HepG2 (cell line): Measurements from ENCODE around the gene PTPRE. TPM values are rescaled to one million over a fixed set of nuclear protein-coding genes. Genes with fewer than 3 reads are reported as not detected.

ENCODE experiments used
- ATAC-seq: fragments of 200-7000 bp; cut with Tn5 transposase; 3 replicates; pipeline ENCODE4 v1.9.1; 2020; ENCODE audit warnings: mild to moderate bottlenecking, moderate library complexity
- BruUV-seq: library from RNA; stranded (reverse); fragments of 400-500 nt; replicated peaks from 2 replicates; lab custom pipeline; 2021; lab: Mats Ljungman, UMichigan
- CTCF ChIA-PET: fragments of 300-600 bp; formaldehyde crosslinking; extraction: SDS; loops from one replicate; lab custom pipeline; 2021; ENCODE audit warnings: low total read pairs, inconsistent platforms, low intra/inter-chr PET ratio; lab: Yijun Ruan, JAX
- POLR2A ChIA-PET: fragments of 350-600 bp; sonication (Branson Sonifier 250); formaldehyde crosslinking; loops from one replicate; lab custom pipeline; 2020; ENCODE audit warnings: antibody characterized with exemption, inconsistent platforms; lab: Yijun Ruan, JAX
- DNase-seq: peaks from one replicate; pipeline ENCODE4 v3.0.0-alpha.2; 2015; ENCODE audit warnings: low spot score
- FAIRE-seq: peaks from 3 replicates; lab custom pipeline; 2011; peaks lifted over from hg19 to GRCh38; lab: Jason Lieb, UNC
- H2AFZ ChIP-seq: one replicate; pipeline ENCODE4 v1.6.1; 2011; ENCODE audit warnings: low read length, inconsistent platforms
- H3K27ac ChIP-seq: fragments of 300-600 bp; 3 replicates; pipeline ENCODE4 v1.8.0; 2011; ENCODE audit warnings: mixed run types, mild to moderate bottlenecking, mixed read lengths, low read length, inconsistent platforms; ENCODE audit not compliant: insufficient read depth; ENCODE audit errors: extremely low read length
- H3K27me3 ChIP-seq, 2 experiments: fragments of 200-600 bp in 1 of 2; 2 replicates in 1 of 2; 3 replicates in 1 of 2; pipeline versions ENCODE4 v1.6.0 to v1.8.0; 2011; ENCODE audit warnings: low read length in 2 of 2, mild to moderate bottlenecking in 2 of 2, moderate library complexity in 2 of 2, inconsistent platforms in 1 of 2; ENCODE audit not compliant: insufficient read depth in 2 of 2, control insufficient read depth in 1 of 2
- H3K36me3 ChIP-seq, 2 experiments: fragments of 200-600 bp in 1 of 2; replicated peaks in 1 of 2; 2 replicates in 1 of 2; 3 replicates in 1 of 2; pipeline versions ENCODE4 v1.5.1 to v1.8.0; 2011; ENCODE audit warnings: low read length in 2 of 2, inconsistent platforms in 1 of 2; ENCODE audit not compliant: insufficient read depth in 2 of 2, control insufficient read depth in 1 of 2
- H3K4me1 ChIP-seq: 2 replicates; pipeline ENCODE4 v1.5.1; 2012; ENCODE audit warnings: low read length, inconsistent platforms; ENCODE audit not compliant: insufficient read depth
- H3K4me2 ChIP-seq: 2 replicates; pipeline ENCODE4 v1.6.0; 2011; ENCODE audit warnings: low read depth, low read length, inconsistent platforms
- H3K4me3 ChIP-seq, 3 experiments: fragments of 200-600 bp in 1 of 3; sonication (generic), shearing (Covaris generic) in 1 of 3; replicated peaks in 1 of 3; 2 replicates each; pipeline ENCODE4 v1.5.1; 2011 to 2016; ENCODE audit warnings: low read length in 3 of 3, inconsistent platforms in 2 of 3, low read depth in 2 of 3, mild to moderate bottlenecking in 2 of 3, control low read depth in 1 of 3, mixed read lengths in 1 of 3; ENCODE audit not compliant: insufficient read depth in 1 of 3
- H3K79me2 ChIP-seq: one replicate; pipeline ENCODE4 v1.6.1; 2011; ENCODE audit warnings: low read length, inconsistent platforms; ENCODE audit not compliant: insufficient read depth
- H3K9ac ChIP-seq: 2 replicates; pipeline ENCODE4 v1.6.0; 2011; ENCODE audit warnings: mild to moderate bottlenecking, low read depth, low read length, inconsistent platforms; ENCODE audit not compliant: insufficient read depth
- H3K9me3 ChIP-seq: 2 replicates; pipeline ENCODE4 v1.5.1; 2012; ENCODE audit warnings: mild to moderate bottlenecking, low read length
- H4K20me1 ChIP-seq: 2 replicates; pipeline ENCODE4 v1.6.0; 2011; ENCODE audit warnings: inconsistent platforms, mild to moderate bottlenecking, low read length, moderate library complexity; ENCODE audit not compliant: insufficient read depth
- AKAP8 ChIP-seq: sonication (generic); formaldehyde crosslinking; IDR thresholded peaks from 2 replicates; pipeline ENCODE4 v1.5.1; 2020; ENCODE audit warnings: mild to moderate bottlenecking, missing genetic modification reagents
- ARID5B ChIP-seq: IDR thresholded peaks from 2 replicates; pipeline ENCODE4 v1.4.0; 2020; ENCODE audit warnings: mild to moderate bottlenecking, missing genetic modification reagents
- BRD4 ChIP-seq: sonication (generic); formaldehyde crosslinking; IDR thresholded peaks from 2 replicates; pipeline ENCODE4 v1.4.0; 2020; ENCODE audit warnings: missing genetic modification reagents
- CC2D1A ChIP-seq: sonication (generic); formaldehyde crosslinking; IDR thresholded peaks from 2 replicates; pipeline ENCODE4 v1.8.1; 2023; ENCODE audit warnings: mild to moderate bottlenecking, missing genetic modification reagents
- HMGXB3 ChIP-seq: sonication (generic); formaldehyde crosslinking; IDR thresholded peaks from 2 replicates; pipeline ENCODE4 v1.4.0; 2020; ENCODE audit warnings: missing genetic modification reagents, borderline replicate concordance
- NFATC3 ChIP-seq: sonication (generic); formaldehyde crosslinking; IDR thresholded peaks from 2 replicates; pipeline ENCODE4 v1.5.1; 2020; ENCODE audit warnings: mild to moderate bottlenecking, missing genetic modification reagents
- PCBP1 ChIP-seq: fragments of 200-400 bp; formaldehyde crosslinking; IDR thresholded peaks from 2 replicates; pipeline ENCODE4 v1.6.1; 2017; ENCODE audit warnings: mild to moderate bottlenecking, low read depth, low read length, borderline replicate concordance
- POLR2A ChIP-seq, 2 experiments: IDR thresholded peaks; 2 replicates each; pipeline ENCODE4 v1.6.1; 2011; ENCODE audit warnings: low read depth in 2 of 2, low read length in 2 of 2, mild to moderate bottlenecking in 1 of 2, moderate library complexity in 1 of 2; ENCODE audit not compliant: insufficient read depth in 1 of 2
- SALL2 ChIP-seq: sonication (generic); formaldehyde crosslinking; IDR thresholded peaks from 2 replicates; pipeline ENCODE4 v1.8.1; 2023; ENCODE audit warnings: mild to moderate bottlenecking, missing genetic modification reagents, inconsistent platforms
- TRIM22 ChIP-seq: fragments of 450-650 bp; IDR thresholded peaks from 2 replicates; pipeline ENCODE4 v1.6.1; 2017
- ZNF335 ChIP-seq: sonication (generic); formaldehyde crosslinking; IDR thresholded peaks from 2 replicates; pipeline ENCODE4 v1.4.0; 2020; ENCODE audit warnings: missing genetic modification reagents
- ZNF383 ChIP-seq: sonication (generic); formaldehyde crosslinking; IDR thresholded peaks from 2 replicates; pipeline ENCODE4 v1.4.0; 2020; ENCODE audit warnings: missing genetic modification reagents, mild to moderate bottlenecking, borderline replicate concordance
- ZNF510 ChIP-seq: sonication (generic); formaldehyde crosslinking; IDR thresholded peaks from 2 replicates; pipeline ENCODE4 v1.4.0; 2020; ENCODE audit warnings: low read depth, mild to moderate bottlenecking, missing genetic modification reagents
- ZNF678 ChIP-seq: sonication (generic); formaldehyde crosslinking; IDR thresholded peaks from 2 replicates; pipeline ENCODE4 v1.4.0; 2020; ENCODE audit warnings: mild to moderate bottlenecking, missing genetic modification reagents
- ZNF704 ChIP-seq: sonication (generic); formaldehyde crosslinking; IDR thresholded peaks from 2 replicates; pipeline ENCODE4 v1.8.1; 2023; ENCODE audit warnings: mild to moderate bottlenecking, inconsistent platforms, moderate library complexity, missing genetic modification reagents, borderline replicate concordance
- WGBS: methylation state at CpG from one replicate; pipeline ENCODE4 v1.1.6; 2017; ENCODE audit warnings: low lambda C conversion rate; 5-methylcytosine and 5-hydroxymethylcytosine counted together
- in situ Hi-C: cut with HindIII; loops from 2 replicates; pipeline ENCODE4 v1.10.0; 2017; ENCODE audit warnings: low pct_unique_long_range_greater_than_20kb; ENCODE audit not compliant: extremely low pct_ligation_motif_present
- intact Hi-C: fragments of 100-400 bp; cut with micrococcal nuclease; formaldehyde crosslinking; loops from one replicate; pipeline ENCODE4 v1.10.0; 2022; ENCODE audit not compliant: unreplicated experiment
- polyA plus RNA-seq, 8 experiments: library from polyadenylated mRNA; depleted of rRNA in 3 of 8; stranded (reverse) in 7 of 8; unstranded in 1 of 8; fragments of >200 nt; fragmentation: Illumina TruSeq in 4 of 8; extraction: Trizol in 4 of 8; gene quantifications; 2 replicates each; pipeline versions ENCODE4 v1.2.1 to v1.2.3, GENCODE V29; 2011 to 2016; ENCODE audit warnings: low read depth in 4 of 8, missing spikeins in 1 of 8, mixed read lengths in 1 of 8; ENCODE audit not compliant: insufficient read depth in 1 of 8
- total RNA-seq, 5 experiments: library from RNA; depleted of rRNA; stranded (reverse); fragments of >200 nt; fragmentation: Illumina TruSeq; extraction: Trizol; gene quantifications; 2 replicates each; pipeline ENCODE4 v1.2.3, GENCODE V29; 2016; ENCODE audit warnings: low read depth in 1 of 5

PTPRE gene
- total and polyA plus RNA-seq, 2 of the 13 experiments (the other 11 are each of a cell fraction or from before 2014, with no cell fraction given): 0.01 to 0.02 TPM

GRCh38 chr10:128001849-128002248 is 94.9 kb downstream of the PTPRE start:
- Histone ChIP-seq H3K4me2 (no peak overlapping the region), H3K9me3 (no peaks in the 10 kb centered on the region), H3K27ac (no peak overlapping the region), H3K9ac (no peak overlapping the region), H3K27me3 (peaks cover 7 to 71% of the 10 kb centered on the region in 2 experiments; a peak in 4 of 5 replicates), H3K4me1 (no peaks in the 10 kb centered on the region), H3K79me2 (no peaks in the 10 kb centered on the region), H3K4me3 (no peak overlapping the region), H3K36me3 (no peaks in the 10 kb centered on the region), H2AFZ (no peak overlapping the region), H4K20me1 (no peaks in the 10 kb centered on the region)
- POLR2A ChIA-PET: no interaction called here
- intact Hi-C loops: no loop called here
- FAIRE-seq: no peak
- CTCF ChIA-PET: no interaction called here
- WGBS: 0% methylated on average over 2 of the region's 13 CpGs
- in situ Hi-C loops: loop anchor here (25.0 kb wide), 1 partner anchor 290 kb away; no protein-coding TSS in a partner anchor
- DNase-seq: no peak
- BruUV-seq: no TSS peak
- no peak for ATAC-seq
- TF ChIP-seq ZNF510 (CRISPR knock-in tag): no peak
- TF ChIP-seq ZNF678 (CRISPR knock-in tag): no peak
- TF ChIP-seq ZNF335 (CRISPR knock-in tag): no peak
- TF ChIP-seq NFATC3: no peak
- no peak for TF ChIP-seq AKAP8 (CRISPR knock-in tag)
- TF ChIP-seq SALL2 (CRISPR knock-in tag): no peak
- TF ChIP-seq BRD4 (CRISPR knock-in tag): no peak
- no peak for TF ChIP-seq ARID5B (CRISPR knock-in tag)
- TF ChIP-seq CC2D1A (CRISPR knock-in tag): no peak
- TF ChIP-seq TRIM22: no peak
- no peak for TF ChIP-seq PCBP1
- TF ChIP-seq ZNF704: no peak
- TF ChIP-seq POLR2A (IDR thresholded peaks at IDR 0.05; ENCODE audit: insufficient read depth in 1 of 2, low read depth in 2 of 2, low read length in 2 of 2): no peak
- TF ChIP-seq HMGXB3: no peak
- TF ChIP-seq ZNF383 (CRISPR knock-in tag): no peak
